Activated CD4-positive, alpha-beta T cell treated with anti-CD3 and anti-CD28 coated beads for 48 hours (primary cell): ENCODE measurements around the gene PLEKHG5.
"Not testable (repeated sequence)": the region's sequence is repeated elsewhere in the genome, so short reads cannot be mapped to it uniquely, and the experiment has no call there.

ENCODE experiments used
- DNase-seq: peaks from one replicate; pipeline ENCODE4 v3.0.0-alpha.2; 2020

Gene PLEKHG5

GRCh38 chr1:6445062-6445763 lies 46.3 kb downstream of the PLEKHG5 start:
- peak; percentile 62 for DNase-seq

GRCh38 chr1:6444377-6444776 lies 47.1 kb downstream of the PLEKHG5 start:
- no peak for DNase-seq

- DNase-seq = no peak
These were observed 47.9 kb downstream of the PLEKHG5 start for GRCh38 chr1:6443339-6444115.

DNA sequence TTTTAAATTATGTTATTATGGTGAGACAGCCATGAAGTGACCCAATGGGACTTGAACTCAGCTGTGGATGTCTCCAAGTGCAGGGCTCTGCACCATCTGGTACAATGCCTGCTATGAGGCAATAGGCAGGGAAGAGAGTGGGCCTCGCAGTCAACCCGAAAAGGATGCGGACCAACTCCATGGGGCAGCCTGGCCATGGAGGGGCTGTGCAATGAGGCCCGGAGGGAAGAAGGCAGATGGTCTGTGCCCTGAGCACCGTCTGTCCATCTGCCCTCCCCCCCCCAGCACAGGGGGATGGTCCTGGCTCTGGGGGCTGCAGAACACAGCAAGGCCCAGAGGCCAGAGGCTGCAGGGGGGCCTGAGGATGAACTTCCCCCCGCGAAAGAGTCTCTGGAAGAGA lies 49.9 kb downstream of the PLEKHG5 start:
- DNase-seq = no peak

GRCh38 chr1:6440198-6441126 lies 51.0 kb downstream of the PLEKHG5 start:
- DNase-seq = peak; percentile 81

DNA sequence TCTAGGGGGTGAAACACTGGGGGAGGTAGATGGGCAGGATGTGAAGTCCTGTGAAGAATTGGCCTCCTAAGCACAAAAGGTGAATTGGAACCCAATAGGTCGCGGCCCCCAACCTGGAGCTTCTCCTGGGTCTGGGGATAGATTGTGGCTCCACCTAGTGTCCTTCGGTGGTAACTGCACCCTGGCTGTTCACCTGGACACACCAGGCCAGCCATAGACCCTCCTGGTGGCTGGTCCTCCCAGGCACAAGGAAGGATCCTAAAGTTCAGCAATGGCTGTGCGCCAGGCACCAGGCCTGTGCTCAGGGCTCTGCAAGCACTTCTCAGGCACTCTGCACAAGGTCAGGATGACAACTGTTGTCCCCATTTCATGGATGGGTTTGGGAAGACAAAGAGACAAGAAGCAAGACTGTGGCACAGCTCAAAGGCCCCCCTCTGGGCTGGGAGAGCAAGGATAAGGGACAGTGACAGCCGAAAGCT lies 53.4 kb downstream of the PLEKHG5 start:
- peak; percentile 80 for DNase-seq

GRCh38 chr1:6437012-6437700 lies 54.3 kb downstream of the PLEKHG5 start:
- DNase-seq = not testable (repeated sequence)

- not testable (repeated sequence) for DNase-seq
These were observed 55.2 kb downstream of the PLEKHG5 start for GRCh38 chr1:6436277-6436676.

DNA sequence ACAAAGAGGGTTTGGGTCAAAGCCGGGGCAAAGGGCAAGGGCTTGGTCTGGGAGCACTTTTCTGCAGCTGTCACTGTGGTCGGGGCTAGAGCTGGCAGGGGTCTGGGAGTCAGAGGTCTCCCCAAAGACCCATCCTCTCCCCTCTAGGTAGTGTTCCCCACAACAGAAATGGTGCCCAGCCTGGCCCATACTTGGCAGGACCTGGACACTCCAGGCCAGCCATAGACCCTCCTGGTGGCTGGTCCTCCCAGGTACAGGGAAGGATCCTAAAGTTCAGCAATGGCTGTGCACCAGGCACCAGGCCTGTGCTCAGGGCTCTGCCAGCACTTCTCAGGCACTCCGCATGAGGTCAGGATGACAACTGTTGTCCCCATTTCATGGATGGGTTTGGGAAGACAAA lies 55.9 kb downstream of the PLEKHG5 start:
- no peak for DNase-seq

DNA sequence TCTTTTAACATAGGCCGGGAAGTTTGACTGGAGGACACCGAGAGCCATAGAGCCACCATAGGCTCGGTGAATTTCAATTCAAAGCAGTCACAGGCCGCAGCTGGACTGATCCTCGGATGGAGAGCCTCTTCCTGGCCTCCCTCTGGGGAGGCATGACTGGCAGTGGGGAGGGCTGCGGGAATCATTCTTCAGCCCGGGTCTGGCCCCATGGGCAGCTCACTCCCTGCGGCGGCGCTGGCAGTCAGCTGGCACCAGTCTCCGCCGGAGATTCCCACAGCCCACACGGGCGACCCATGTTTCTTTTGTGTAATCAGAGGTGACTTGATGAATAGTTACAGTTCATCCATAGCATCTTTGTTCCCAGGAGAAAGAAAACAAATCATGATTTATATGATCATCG lies 56.3 kb downstream of the PLEKHG5 start:
- DNase-seq = no peak

- no peak for DNase-seq
These were observed 57.3 kb downstream of the PLEKHG5 start for GRCh38 chr1:6434186-6434585.

- not testable (repeated sequence) for DNase-seq
These were observed 59.6 kb downstream of the PLEKHG5 start for GRCh38 chr1:6431645-6432579.

DNA sequence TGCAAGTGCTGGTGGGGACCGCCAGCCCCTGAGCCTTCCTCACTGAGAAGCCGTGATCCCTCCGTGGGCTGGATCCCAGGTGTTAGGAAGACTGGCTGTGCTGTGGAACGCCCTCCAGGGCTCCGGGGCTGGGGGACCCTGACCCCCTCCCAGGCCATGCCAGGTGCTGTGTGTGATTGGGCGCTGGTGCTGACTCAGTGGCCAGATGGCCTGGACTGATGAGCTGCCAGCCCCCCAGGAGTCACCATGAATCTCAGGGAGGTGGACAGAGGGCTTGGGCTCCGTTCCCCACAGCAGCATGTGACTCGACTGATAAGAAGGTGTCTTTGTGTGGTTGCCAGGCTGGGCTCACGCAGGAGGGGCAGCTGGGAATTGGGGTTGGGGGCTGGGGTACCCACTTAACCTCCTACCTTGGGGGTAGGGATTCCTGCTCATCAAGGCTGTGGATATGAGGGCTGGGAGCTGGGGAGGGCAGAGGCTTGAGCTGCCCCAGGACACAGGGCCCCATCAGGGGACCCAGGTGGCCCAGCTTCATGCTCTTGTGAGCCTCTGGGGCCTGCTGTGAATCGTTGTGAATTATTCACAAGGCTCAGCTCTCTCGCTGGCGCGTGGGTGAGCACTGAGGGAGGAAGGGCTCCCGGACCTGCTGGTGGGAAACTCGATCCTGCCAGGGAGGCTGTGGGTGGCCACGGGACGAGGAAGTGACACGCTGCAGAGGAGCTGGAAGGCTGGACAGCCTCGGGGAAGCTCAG lies 61.6 kb downstream of the PLEKHG5 start:
- not testable (repeated sequence) for DNase-seq

- not testable (repeated sequence) for DNase-seq
These were observed 63.0 kb downstream of the PLEKHG5 start for GRCh38 chr1:6428453-6428852.

- no peak for DNase-seq
These were observed 63.8 kb downstream of the PLEKHG5 start for GRCh38 chr1:6427441-6428390.

DNA sequence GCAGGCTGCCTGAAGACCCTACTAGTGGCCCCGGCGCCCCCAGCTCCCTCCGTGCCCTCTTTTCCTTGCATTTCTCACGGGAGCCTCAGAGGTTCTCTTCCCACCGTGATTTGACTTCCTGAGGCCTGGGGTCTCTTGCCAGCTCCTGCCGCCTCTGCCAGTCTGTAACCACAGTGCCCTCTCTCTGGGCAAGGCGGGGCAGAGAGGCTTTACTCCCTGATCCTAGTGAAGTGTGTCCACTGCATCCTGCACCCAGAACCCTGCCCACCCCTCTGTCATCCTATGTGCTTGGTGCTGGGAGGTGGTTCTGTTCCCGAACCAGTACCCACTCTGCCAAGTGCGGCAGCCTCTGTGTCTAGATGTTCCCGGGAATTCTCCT lies 64.5 kb downstream of the PLEKHG5 start:
- DNase-seq = no peak

DNA sequence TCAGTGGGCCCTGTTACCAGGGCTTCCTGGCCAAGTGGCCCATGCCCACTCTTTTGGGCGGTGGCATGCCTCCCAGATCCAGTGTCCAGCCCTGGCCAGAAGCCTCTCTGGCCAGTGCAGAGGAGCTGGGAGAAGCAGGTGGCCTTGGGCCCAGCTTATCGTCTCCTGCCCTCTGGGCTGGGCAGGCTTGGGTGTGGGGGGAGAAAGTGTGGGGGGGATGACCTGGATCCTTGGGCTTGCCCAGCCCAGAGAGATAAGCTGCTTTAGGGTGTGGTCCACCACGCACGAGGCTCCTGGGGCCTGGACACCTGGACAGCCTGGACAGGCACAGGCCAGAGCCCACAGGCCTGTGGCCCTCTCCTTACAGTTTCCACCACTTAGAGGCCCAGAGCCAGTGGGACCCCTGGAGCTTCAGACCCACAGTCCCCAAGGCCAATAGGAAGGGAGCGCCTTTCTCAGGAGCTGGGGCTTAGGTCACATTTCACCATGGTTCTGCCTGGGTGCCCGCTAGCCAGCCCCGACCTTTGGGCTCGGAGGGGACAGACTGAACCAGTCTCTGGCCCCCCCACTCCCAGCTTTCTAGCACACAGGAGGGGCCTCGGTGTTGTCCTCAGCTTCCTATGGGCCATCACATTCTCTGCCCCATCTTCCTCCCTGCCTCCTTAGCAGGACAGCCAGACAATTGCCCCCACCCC lies 65.0 kb downstream of the PLEKHG5 start:
- DNase-seq = no peak

GRCh38 chr1:6425658-6426057 lies 65.8 kb downstream of the PLEKHG5 start:
- DNase-seq = no peak
